HG02759 (cell line): Measurements from ENCODE around the gene CCL27.

Source experiments
- ATAC-seq: cut with Tn5 transposase; IDR thresholded peaks from one replicate; pipeline ENCODE4 v1.9.1; 2021; ENCODE audit warnings: mild to moderate bottlenecking, moderate library complexity; ENCODE audit not compliant: unreplicated experiment

CCL27 gene

GRCh38 chr9:34628656-34629490, 33.6 kb downstream of the CCL27 start, which contains the start of gene ARID3C:
ARID3C (minus strand) TSS chr9:34629066; CDS start chr9:34628014, 1,052 bp downstream.
- ATAC-seq: peak; percentile 57

GRCh38 chr9:34627716-34628655, 34.5 kb downstream of the CCL27 start:
- ATAC-seq: no peak

GRCh38 chr9:34625186-34625486, 37.3 kb downstream of the CCL27 start:
- no peak for ATAC-seq

- ATAC-seq: no peak
Observed at GRCh38 chr9:34624475-34625185, 37.8 kb downstream of the CCL27 start.

- no peak for ATAC-seq
Observed at GRCh38 chr9:34623374-34624235, 38.9 kb downstream of the CCL27 start.

GRCh38 chr9:34620061-34620994, 42.1 kb downstream of the CCL27 start, which contains the start of gene DCTN3:
DCTN3 (minus strand) TSS chr9:34620495; CDS start chr9:34620464, 31 bp downstream.
- ATAC-seq: peak; percentile 98

DNA sequence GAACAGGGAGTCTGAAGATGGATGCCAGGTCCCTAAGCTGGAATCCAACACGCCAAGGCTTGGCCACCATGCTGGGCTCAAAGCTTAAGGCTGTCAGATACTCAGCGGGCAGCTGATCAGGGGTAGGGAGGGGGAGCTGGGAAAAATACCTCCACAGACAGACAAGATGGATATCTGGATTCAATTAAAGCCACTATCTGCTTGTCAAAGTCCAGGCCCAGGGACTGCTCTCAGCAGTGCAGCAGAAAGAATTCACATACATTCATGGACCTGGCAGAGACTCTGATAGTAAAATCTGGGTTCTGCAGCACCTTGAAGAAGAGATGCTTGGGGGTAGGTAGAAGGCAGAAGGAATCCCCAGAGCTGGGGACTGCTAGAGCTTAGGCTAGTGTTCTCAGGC, 47.3 kb downstream of the CCL27 start:
- no peak for ATAC-seq

DNA sequence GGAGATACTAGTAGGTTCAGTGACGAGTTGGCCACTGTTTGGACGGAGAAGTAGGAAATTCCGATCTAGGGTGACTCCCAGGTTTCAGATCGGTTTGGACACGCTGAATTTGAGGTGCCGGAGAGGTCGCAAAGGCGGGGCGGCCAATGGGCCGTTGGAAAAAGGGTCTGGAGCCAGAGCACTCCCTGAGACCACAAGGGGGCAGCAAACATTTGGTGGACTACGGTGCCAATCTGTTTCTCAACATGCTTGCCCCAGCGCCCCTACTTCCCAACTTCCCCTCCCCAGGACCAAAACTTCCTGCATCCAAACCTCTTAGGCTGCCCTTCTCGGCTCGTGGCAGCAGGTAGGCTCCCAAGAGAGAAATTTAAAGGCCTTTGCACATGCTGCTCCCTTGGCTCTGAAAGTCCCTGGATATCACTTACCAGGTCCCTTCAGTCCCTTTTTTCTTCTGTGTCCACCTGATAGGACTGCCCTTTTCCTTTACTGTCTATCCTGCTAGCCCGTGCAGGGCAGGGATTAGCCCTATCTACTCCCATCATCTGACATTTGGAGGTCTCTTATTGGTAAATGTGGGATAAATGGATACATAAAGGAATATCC, 49.6 kb downstream of the CCL27 start:
- ATAC-seq: peak; percentile 37
